SK-N-SH (cell line): ENCODE results near the gene SPG11. TPM values are rescaled to one million over a fixed set of nuclear protein-coding genes. Genes with fewer than 3 reads are reported as not detected.

Experiments used
- CTCF ChIA-PET: fragments of 300-600, 350-600 bp; formaldehyde crosslinking; extraction: SDS; loops from one replicate; lab custom pipeline; 2021; lab: Yijun Ruan, JAX
- POLR2A ChIA-PET: fragments of 350-600 bp; sonication (Branson Sonifier 250); formaldehyde crosslinking; extraction: SDS; loops from one replicate; lab custom pipeline; 2020; ENCODE audit warnings: antibody characterized with exemption, inconsistent platforms; lab: Yijun Ruan, JAX
- DNase-seq: peaks from one replicate; pipeline ENCODE4 v3.0.0; 2012
- H2AFZ ChIP-seq: fragments of 200-600 bp; sonication (generic); 2 replicates; pipeline ENCODE4 v1.8.1; 2016; ENCODE audit warnings: antibody characterized with exemption, mild to moderate bottlenecking, low read depth
- H3F3A ChIP-seq: fragments of 200-600 bp; sonication (generic); replicated peaks from 2 replicates; pipeline ENCODE3; 2016; ENCODE audit warnings: antibody characterized with exemption, mild to moderate bottlenecking; ENCODE audit not compliant: insufficient read depth
- H3K27ac ChIP-seq, 2 experiments: fragments of 200-500 bp in 1 of 2; fragments of 200-600 bp in 1 of 2; sonication (Bioruptor generic) in 1 of 2; sonication (generic), shearing (Covaris generic) in 1 of 2; 2 replicates each; pipeline versions ENCODE4 v1.5.1 to v1.6.1; 2014 to 2016; ENCODE audit warnings: low read depth in 2 of 2, inconsistent platforms in 1 of 2, low read length in 1 of 2, mild to moderate bottlenecking in 1 of 2, mixed read lengths in 1 of 2
- H3K27me3 ChIP-seq: fragments of 200-600 bp; sonication (generic), shearing (Covaris generic); 2 replicates; pipeline ENCODE4 v1.6.1; 2016; ENCODE audit warnings: mixed run types; ENCODE audit not compliant: insufficient read depth
- H3K36me3 ChIP-seq, 2 experiments: fragments of 200-500 bp in 1 of 2; fragments of 200-600 bp in 1 of 2; sonication (Bioruptor generic) in 1 of 2; sonication (generic) in 1 of 2; replicated peaks in 1 of 2; 2 replicates each; pipeline versions ENCODE3 to v1.5.1; 2014 to 2016; ENCODE audit warnings: low read length in 1 of 2, mild to moderate bottlenecking in 1 of 2; ENCODE audit not compliant: insufficient read depth in 2 of 2, control insufficient read depth in 1 of 2
- H3K4me1 ChIP-seq, 2 experiments: fragments of 200-500 bp in 1 of 2; fragments of 200-600 bp in 1 of 2; sonication (Bioruptor generic) in 1 of 2; sonication (generic), shearing (Covaris generic) in 1 of 2; 2 replicates each; pipeline versions ENCODE4 v1.5.1 to v1.6.1; 2014 to 2016; ENCODE audit warnings: low read depth in 1 of 2, low read length in 1 of 2, mixed run types in 1 of 2; ENCODE audit not compliant: insufficient read depth in 2 of 2, control insufficient read depth in 1 of 2
- H3K4me2 ChIP-seq: fragments of 200-600 bp; sonication (generic), shearing (Covaris generic); 2 replicates; pipeline ENCODE4 v1.6.1; 2017; ENCODE audit warnings: mixed run types
- H3K4me3 ChIP-seq, 2 experiments: fragments of 200-500 bp in 1 of 2; fragments of 200-600 bp in 1 of 2; sonication (Bioruptor generic) in 1 of 2; sonication (generic), shearing (Covaris generic) in 1 of 2; 2 replicates each; pipeline versions ENCODE4 v1.5.1 to v1.8.1; 2014 to 2016; ENCODE audit warnings: low read depth in 2 of 2, inconsistent platforms in 1 of 2, low read length in 1 of 2, mild to moderate bottlenecking in 1 of 2, mixed read lengths in 1 of 2, moderate library complexity in 1 of 2
- H3K79me2 ChIP-seq: fragments of 200-600 bp; sonication (generic); 2 replicates; pipeline ENCODE4 v1.8.1; 2017; ENCODE audit warnings: mild to moderate bottlenecking; ENCODE audit not compliant: insufficient read depth
- H3K9ac ChIP-seq: fragments of 200-600 bp; sonication (generic); 2 replicates; pipeline ENCODE4 v1.6.1; 2017; ENCODE audit warnings: mixed run types
- H3K9me2 ChIP-seq: fragments of 200-600 bp; sonication (generic); 2 replicates; pipeline ENCODE4 v1.6.1; 2017; ENCODE audit warnings: mixed run types
- H3K9me3 ChIP-seq: fragments of 200-600 bp; sonication (generic); 2 replicates; pipeline ENCODE4 v1.6.1; 2017; ENCODE audit warnings: mixed run types, mild to moderate bottlenecking, moderate library complexity
- H4K20me1 ChIP-seq: fragments of 200-600 bp; sonication (generic); 2 replicates; pipeline ENCODE4 v1.6.1; 2017; ENCODE audit warnings: mild to moderate bottlenecking, mixed run types; ENCODE audit not compliant: insufficient read depth
- EP300 ChIP-seq, 2 experiments: IDR thresholded peaks; 2 replicates each; pipeline versions ENCODE4 v1.4.0 to v1.6.1; 2012; ENCODE audit warnings: borderline replicate concordance in 1 of 2, low read depth in 1 of 2, low read length in 1 of 2
- EZH2phosphoT487 ChIP-seq: fragments of 200-600 bp; sonication (generic); IDR thresholded peaks from 2 replicates; pipeline ENCODE4 v1.6.1; 2017; ENCODE audit warnings: low read depth, mixed run types, mild to moderate bottlenecking, antibody characterized with exemption, moderate library complexity, borderline replicate concordance
- FOSL2 ChIP-seq: IDR thresholded peaks from 2 replicates; pipeline ENCODE4 v1.4.0; 2012; ENCODE audit warnings: low read depth, mild to moderate bottlenecking, moderate library complexity, borderline replicate concordance
- FOXM1 ChIP-seq: IDR thresholded peaks from 2 replicates; pipeline ENCODE4 v1.4.0; 2012; ENCODE audit warnings: low read depth, mild to moderate bottlenecking
- GATA2 ChIP-seq: sonication (generic); formaldehyde crosslinking; IDR thresholded peaks from 2 replicates; pipeline ENCODE4 v1.5.0; 2020; ENCODE audit warnings: mild to moderate bottlenecking, missing genetic modification reagents
- MEF2A ChIP-seq: IDR thresholded peaks from 2 replicates; pipeline ENCODE4 v1.4.0; 2012; ENCODE audit warnings: low read depth, borderline replicate concordance
- POLR2AphosphoS5 ChIP-seq: IDR thresholded peaks from 2 replicates; pipeline ENCODE4 v1.6.1; 2012; ENCODE audit warnings: low read depth, low read length
- RAD21 ChIP-seq: IDR thresholded peaks from 2 replicates; pipeline ENCODE4 v1.6.1; 2012; ENCODE audit warnings: mild to moderate bottlenecking, low read length
- SIN3A ChIP-seq: IDR thresholded peaks from 2 replicates; pipeline ENCODE4 v1.6.1; 2012; ENCODE audit warnings: low read depth, mild to moderate bottlenecking, low read length, moderate library complexity, borderline replicate concordance
- WGBS: methylation state at CpG from one replicate; pipeline ENCODE4 v1.1.6; 2017; ENCODE audit warnings: low lambda C conversion rate; 5-methylcytosine and 5-hydroxymethylcytosine counted together
- polyA plus RNA-seq, 3 experiments: library from polyadenylated mRNA; depleted of rRNA; stranded (reverse); fragments of >200 nt; gene quantifications; 2 replicates each; pipeline ENCODE4 v1.2.3, GENCODE V29; 2012
- TF ChIP-seq, protein P1 (sequence below): IDR thresholded peaks from 2 replicates; pipeline ENCODE4 v1.6.1; 2012; ENCODE audit warnings: mild to moderate bottlenecking, low read depth, low read length, moderate library complexity
- TF ChIP-seq, protein P2 (sequence below): fragments of 150-350 bp; IDR thresholded peaks from 2 replicates; pipeline ENCODE4 v1.6.1; 2016; ENCODE audit warnings: mild to moderate bottlenecking, low read depth, low read length
- TF ChIP-seq, protein P3 (sequence below): fragments of 150-350 bp; IDR thresholded peaks from 2 replicates; pipeline ENCODE4 v1.6.1; 2017; ENCODE audit warnings: antibody characterized with exemption, low read length, low read depth, borderline replicate concordance

SPG11 gene
- polyA plus RNA-seq, 1 of the 3 experiments (the other 2 are of a cell fraction): 36.3 TPM

- no peaks in the 10 kb centered on the region for H3F3A ChIP-seq
- H3K27ac ChIP-seq: no peak overlapping the region
- H3K4me1 ChIP-seq: no peaks in the 10 kb centered on the region
- no peak for TF ChIP-seq GATA2 (CRISPR knock-in tag)
- TF ChIP-seq FOSL2: no peak
- TF ChIP-seq RAD21: no peak
- TF ChIP-seq, protein P1, sequence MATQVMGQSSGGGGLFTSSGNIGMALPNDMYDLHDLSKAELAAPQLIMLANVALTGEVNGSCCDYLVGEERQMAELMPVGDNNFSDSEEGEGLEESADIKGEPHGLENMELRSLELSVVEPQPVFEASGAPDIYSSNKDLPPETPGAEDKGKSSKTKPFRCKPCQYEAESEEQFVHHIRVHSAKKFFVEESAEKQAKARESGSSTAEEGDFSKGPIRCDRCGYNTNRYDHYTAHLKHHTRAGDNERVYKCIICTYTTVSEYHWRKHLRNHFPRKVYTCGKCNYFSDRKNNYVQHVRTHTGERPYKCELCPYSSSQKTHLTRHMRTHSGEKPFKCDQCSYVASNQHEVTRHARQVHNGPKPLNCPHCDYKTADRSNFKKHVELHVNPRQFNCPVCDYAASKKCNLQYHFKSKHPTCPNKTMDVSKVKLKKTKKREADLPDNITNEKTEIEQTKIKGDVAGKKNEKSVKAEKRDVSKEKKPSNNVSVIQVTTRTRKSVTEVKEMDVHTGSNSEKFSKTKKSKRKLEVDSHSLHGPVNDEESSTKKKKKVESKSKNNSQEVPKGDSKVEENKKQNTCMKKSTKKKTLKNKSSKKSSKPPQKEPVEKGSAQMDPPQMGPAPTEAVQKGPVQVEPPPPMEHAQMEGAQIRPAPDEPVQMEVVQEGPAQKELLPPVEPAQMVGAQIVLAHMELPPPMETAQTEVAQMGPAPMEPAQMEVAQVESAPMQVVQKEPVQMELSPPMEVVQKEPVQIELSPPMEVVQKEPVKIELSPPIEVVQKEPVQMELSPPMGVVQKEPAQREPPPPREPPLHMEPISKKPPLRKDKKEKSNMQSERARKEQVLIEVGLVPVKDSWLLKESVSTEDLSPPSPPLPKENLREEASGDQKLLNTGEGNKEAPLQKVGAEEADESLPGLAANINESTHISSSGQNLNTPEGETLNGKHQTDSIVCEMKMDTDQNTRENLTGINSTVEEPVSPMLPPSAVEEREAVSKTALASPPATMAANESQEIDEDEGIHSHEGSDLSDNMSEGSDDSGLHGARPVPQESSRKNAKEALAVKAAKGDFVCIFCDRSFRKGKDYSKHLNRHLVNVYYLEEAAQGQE: no peak
- no peak for TF ChIP-seq MEF2A
- TF ChIP-seq POLR2AphosphoS5: no peak
- TF ChIP-seq FOXM1: no peak
- no peak for TF ChIP-seq EP300 (IDR thresholded peaks at IDR 0.05; ENCODE audit: borderline replicate concordance in 1 of 2, low read depth in 1 of 2, low read length in 1 of 2)
- TF ChIP-seq, protein P2, sequence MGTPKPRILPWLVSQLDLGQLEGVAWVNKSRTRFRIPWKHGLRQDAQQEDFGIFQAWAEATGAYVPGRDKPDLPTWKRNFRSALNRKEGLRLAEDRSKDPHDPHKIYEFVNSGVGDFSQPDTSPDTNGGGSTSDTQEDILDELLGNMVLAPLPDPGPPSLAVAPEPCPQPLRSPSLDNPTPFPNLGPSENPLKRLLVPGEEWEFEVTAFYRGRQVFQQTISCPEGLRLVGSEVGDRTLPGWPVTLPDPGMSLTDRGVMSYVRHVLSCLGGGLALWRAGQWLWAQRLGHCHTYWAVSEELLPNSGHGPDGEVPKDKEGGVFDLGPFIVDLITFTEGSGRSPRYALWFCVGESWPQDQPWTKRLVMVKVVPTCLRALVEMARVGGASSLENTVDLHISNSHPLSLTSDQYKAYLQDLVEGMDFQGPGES: no peak
- ChIA-PET POLR2A (interaction anchor here (0.6 kb wide), 1 partner anchor 39 kb away, joined by 3 read pairs; no protein-coding TSS in a partner anchor), CTCF (interaction anchor here (1.2 to 2.0 kb wide), 4 partner anchors 10 to 65 kb away, joined by 3 to 16 read pairs (median 6); partner anchors contain the start of genes B2M, PATL2 and SPG11)
- H3K79me2 ChIP-seq: no peaks in the 10 kb centered on the region
- WGBS: 38% methylated on average over 2 of the region's 2 CpGs
- H3K36me3 ChIP-seq: no peaks in the 10 kb centered on the region
- H3K27me3 ChIP-seq: no peaks in the 10 kb centered on the region; the same call in 1 of the 2 replicates
- no peaks in the 10 kb centered on the region for H3K9me2 ChIP-seq
- H4K20me1 ChIP-seq: no peaks in the 10 kb centered on the region
- no peak for DNase-seq
- H2AFZ ChIP-seq: no peak overlapping the region
- H3K4me3 ChIP-seq: no peak overlapping the region
- H3K4me2 ChIP-seq: no peak overlapping the region
- no peak overlapping the region for H3K9ac ChIP-seq
- no peaks in the 10 kb centered on the region for H3K9me3 ChIP-seq
Observed at GRCh38 chr15:44673639-44674038, 10.2 kb upstream of the SPG11 start.

GRCh38 chr15:44670087-44670950, 6.9 kb upstream of the SPG11 start:
- Histone ChIP-seq H3K4me3 (no peak overlapping the region), H3K9me2 (no peaks in the 10 kb centered on the region), H3F3A (no peaks in the 10 kb centered on the region), H2AFZ (no peak overlapping the region), H3K4me2 (no peak overlapping the region), H3K4me1 (no peaks in the 10 kb centered on the region), H3K27me3 (no peaks in the 10 kb centered on the region; the same call in 1 of the 2 replicates), H3K79me2 (no peaks in the 10 kb centered on the region), H4K20me1 (no peaks in the 10 kb centered on the region), H3K9ac (no peak overlapping the region), H3K36me3 (no peaks in the 10 kb centered on the region), H3K27ac (no peak overlapping the region), H3K9me3 (no peaks in the 10 kb centered on the region)
- DNase-seq: no peak
- 58% methylated on average over 6 of the region's 6 CpGs for WGBS
- ChIA-PET CTCF (no interaction called here), POLR2A (no interaction called here)
- TF ChIP-seq, protein P1: no peak
- TF ChIP-seq EZH2phosphoT487 (no peak), SIN3A (no peak)
- TF ChIP-seq, protein P3, sequence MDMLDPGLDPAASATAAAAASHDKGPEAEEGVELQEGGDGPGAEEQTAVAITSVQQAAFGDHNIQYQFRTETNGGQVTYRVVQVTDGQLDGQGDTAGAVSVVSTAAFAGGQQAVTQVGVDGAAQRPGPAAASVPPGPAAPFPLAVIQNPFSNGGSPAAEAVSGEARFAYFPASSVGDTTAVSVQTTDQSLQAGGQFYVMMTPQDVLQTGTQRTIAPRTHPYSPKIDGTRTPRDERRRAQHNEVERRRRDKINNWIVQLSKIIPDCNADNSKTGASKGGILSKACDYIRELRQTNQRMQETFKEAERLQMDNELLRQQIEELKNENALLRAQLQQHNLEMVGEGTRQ: no peak
